NCI-H748 treated with DMSO at 0.1 percent for 48 hours (cell line): ENCODE data around the gene MAGEC1.
"Not testable (repeated sequence)": the region's sequence is repeated elsewhere in the genome, so short reads cannot be mapped to it uniquely, and the experiment has no call there.

Source experiments
- DNase-seq: peaks from one replicate; lab custom pipeline; 2025; lab: John Stamatoyannopoulos, UW

The MAGEC1 gene

GRCh38 chrX:141903400-141904155, at the start of gene MAGEC1:
Gene MAGEC1 (plus strand): TSS chrX:141903894. CDS start chrX:141905073, 1,179 bp downstream.
- peak; percentile 25 for DNase-seq

GRCh38 chrX:141857479-141857878, 46.2 kb upstream of the MAGEC1 start:
- DNase-seq = no peak

DNA sequence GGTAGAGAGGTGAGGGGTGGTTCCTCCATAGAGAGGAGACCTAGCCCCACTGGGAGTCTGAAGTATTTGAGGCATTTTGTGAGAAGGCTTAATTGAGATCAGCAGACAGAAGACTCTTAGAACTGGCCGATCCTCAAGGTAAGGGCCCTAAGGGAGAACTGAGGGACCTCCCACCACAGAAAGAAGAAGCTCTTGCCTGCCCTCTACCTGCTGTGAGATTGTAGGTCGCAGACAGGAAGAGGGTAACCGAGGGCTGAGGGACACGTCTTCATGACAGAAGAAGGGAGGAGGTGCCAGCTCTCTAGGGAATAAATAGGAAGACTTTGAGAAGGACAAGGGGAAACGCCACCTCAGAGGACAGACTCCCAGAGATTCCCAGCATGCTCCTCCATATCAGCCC, 24.1 kb upstream of the MAGEC1 start:
- no peak for DNase-seq

GRCh38 chrX:141888811-141889210, 14.9 kb upstream of the MAGEC1 start:
- not testable (repeated sequence) for DNase-seq

- DNase-seq = no peak
Observed at GRCh38 chrX:141894733-141895132, 9.0 kb upstream of the MAGEC1 start.

DNA sequence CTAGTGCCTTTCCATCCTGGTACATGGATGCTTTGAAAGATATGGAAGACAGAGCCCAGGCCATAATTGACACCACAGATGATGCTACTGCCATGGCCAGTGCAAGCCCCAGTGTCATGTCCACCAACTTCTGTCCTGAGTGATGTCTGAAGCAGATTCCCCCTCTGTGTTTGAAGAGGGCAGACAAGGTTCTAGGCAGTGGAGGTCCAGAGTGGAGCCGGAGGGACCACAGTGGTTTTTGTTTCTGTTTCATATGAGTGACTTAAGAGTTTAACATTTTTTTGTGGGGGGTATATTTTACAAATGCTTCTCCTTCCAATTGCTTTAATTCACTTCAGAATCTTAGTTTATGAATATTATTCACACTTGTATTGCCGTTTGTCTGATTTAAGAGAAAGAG, 6.0 kb upstream of the MAGEC1 start:
- no peak for DNase-seq

DNA sequence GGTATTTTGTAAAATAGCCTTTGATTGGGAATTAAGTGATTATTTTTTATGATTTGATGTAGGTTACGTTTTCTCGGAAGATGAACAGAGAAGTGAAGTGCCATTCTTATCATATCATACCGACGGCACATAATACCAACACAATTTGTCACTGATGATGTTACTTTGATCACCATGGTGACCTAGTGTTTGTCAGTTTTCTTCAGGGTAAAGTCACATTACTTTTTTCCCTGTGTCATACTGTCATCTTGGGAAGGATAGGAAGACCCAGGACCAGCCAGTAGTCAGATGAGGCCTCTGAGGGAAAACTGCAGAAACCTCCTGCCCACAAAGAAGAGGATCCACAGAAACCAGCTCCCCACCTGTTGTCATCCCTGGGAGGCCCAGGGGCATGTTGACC, 1.3 kb upstream of the MAGEC1 start:
- no peak for DNase-seq

- DNase-seq = no peak
Observed at GRCh38 chrX:141904262-141904661, 568 bp downstream of the MAGEC1 start.

GRCh38 chrX:141917801-141918200, 14.1 kb downstream of the MAGEC1 start:
- no peak for DNase-seq

DNA sequence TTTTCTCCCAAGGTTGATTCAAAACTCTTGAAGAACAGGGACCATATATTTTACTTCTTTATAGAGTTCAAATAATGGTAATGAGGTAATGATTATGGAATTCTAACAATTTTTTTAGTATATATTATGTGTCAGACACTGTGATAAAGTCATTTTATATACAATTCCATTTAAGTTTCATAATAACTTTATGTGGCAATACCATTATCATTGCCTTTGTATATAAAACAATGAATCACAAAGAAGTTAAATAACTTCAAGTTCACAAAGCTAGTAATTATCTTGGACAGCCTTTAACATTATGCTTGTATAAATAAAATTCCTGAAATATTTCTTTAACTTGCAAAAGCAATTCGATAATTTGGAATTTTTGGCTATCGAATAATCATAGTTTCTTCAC, 20.6 kb downstream of the MAGEC1 start:
- no peak for DNase-seq

DNA sequence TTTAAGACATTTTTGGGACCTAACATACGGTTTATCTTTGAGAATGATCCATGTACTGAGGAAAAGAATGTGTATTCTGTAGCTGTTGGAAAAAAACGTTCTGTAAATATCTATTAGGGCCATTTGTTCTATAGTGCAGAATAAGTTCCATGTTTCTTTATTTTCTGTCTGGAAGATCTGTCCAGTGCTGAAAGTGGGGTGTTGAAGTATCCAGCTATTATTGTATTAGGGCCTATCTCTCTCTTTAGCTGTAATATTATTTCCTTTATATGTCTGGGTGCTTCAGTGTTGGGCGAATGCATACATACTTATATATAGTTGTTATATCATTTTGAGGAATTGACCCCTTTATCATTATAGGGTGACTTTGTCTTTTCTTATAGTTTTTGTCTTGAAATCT, 24.7 kb downstream of the MAGEC1 start:
- no peak for DNase-seq

DNA sequence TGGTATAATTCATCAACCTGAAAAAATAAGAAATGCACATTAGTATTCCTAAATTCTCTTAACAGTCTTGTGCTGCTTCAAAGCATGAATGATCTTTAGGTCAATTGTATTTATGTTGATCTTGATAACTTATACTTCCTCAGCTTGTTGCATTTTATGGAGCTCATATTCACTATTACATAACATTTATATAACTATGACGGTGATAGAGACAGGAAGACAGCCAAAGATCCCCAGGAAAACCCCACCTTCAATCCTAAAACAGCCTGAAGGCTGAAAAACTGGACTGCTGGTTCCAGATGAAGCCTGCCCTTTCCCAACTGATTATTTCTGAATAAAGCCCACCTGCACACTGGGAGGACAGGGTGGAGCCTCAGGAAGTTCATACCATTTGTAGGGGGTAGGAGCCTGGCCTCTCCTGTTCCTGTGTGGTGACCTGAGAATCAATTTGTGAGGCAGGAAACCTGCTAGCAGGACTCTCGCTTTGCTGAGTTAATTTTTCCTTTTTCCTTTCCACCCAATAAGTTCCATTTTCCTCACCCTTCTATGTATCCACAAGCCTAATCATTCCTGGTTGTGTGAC, 30.5 kb downstream of the MAGEC1 start:
- DNase-seq = no peak

- no peak for DNase-seq
Observed at GRCh38 chrX:141935645-141936044, 32.0 kb downstream of the MAGEC1 start.

DNA sequence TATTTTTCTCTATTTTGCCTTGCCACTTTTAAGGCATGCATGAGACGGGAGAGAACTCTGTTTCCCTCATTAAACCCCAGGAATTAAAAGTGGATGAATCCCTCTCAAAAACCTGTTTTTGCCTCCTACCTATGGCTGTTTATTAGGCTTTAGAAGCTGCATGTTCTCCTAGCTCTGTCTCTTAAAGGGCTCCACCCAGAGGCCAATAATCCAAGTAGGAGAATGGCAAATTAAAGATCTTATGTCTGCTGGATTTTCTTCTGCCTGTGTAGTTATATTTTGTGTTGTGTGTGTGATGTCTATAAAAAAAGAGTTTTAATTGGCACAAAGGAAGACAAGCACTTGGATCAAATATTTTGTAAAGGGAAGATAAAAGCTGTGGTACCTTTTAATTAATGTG, 32.4 kb downstream of the MAGEC1 start:
- DNase-seq = no peak

GRCh38 chrX:141941234-141941633, 37.5 kb downstream of the MAGEC1 start:
- DNase-seq = no peak

DNA sequence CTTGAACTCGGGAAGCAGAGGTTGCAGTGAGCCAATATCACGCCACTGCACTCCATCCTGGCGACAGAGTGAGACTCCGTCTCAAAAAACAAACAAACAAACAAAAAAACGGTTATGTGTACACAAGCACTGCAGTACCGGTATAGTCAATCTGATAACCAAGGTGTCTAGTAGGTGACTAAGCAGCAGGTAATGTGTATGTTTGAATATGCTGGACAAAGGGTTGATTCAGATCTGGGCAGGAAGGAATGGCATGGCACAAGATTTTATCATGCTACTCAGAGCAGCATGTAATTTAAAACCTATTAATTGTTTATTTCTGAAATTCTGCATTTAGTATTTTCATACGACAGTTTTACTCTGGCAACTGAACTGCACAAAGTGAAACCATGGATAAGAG, 41.7 kb downstream of the MAGEC1 start:
- DNase-seq = no peak

- DNase-seq = no peak
Observed at GRCh38 chrX:141947350-141947749, 43.7 kb downstream of the MAGEC1 start.

GRCh38 chrX:141952603-141953002, 48.9 kb downstream of the MAGEC1 start:
- no peak for DNase-seq

- DNase-seq = no peak
Observed at GRCh38 chrX:141958675-141959074, 55.0 kb downstream of the MAGEC1 start.
